CD1c-positive myeloid dendritic cell (primary cell): ENCODE data around the gene FXYD3.
A peak's percentile ranks its signal among the peaks of the same experiment; 100 is the strongest.

Experiments
- DNase-seq: peaks from one replicate; pipeline ENCODE4 v3.0.0-alpha.2; 2016; ENCODE audit errors: extremely low spot score

FXYD3 gene

GRCh38 chr19:35106291-35106583 lies 9.4 kb upstream of the FXYD3 start:
- no peak for DNase-seq

DNA sequence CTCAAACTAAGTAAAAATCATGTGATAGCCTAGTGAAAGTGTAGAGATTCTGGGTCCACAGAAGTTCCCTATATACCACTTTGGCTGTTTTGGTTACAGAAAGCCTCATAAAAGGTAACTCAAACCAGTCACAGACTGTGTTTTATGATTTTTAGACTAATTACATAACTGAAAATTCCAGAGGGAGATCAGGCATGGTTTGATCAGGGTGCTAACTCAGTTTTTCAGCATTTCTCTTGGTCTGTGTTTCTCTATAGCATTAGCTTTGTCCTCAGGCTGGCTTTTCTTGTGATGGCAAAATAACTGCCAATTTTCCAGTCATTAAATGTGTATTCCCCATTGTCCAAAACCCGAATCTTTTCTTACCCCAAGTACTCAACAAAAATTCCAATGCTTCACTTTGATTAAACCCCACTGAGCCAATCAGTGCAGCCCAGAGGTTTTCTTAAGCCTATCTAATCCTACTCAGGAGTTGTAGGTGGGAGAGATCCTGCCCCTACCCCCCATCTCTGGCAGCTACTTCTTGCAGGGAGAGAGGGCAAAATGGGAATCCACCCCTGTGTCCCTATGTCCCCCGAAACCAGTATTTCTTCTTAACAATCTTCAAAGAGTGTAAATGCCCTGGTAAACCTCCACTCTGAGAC lies 8.6 kb upstream of the FXYD3 start:
- DNase-seq, result no peak

DNA sequence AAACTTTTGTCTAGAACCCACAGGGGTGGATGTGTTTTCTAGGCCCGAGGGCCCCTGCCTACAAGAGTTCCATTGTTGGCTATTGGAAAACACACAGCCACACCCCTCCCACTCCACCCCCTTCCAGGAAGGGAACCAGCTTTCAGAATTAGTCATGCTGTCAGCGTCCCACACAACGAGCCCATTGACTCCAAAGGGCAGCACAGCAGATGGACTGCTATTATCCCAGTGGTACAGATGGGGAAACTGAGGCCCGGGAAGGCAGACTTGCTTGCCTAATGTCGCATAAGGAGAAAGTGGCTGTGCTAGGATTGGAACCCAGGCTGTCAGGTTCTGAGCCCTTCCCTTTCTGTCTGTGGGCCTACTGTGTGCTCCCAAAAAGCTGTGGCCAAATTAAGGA lies 8.1 kb upstream of the FXYD3 start:
- DNase-seq, result peak; percentile 82

- DNase-seq, result no peak
These were observed 6.9 kb upstream of the FXYD3 start for GRCh38 chr19:35108730-35109129.

- no peak for DNase-seq
These were observed 6.1 kb upstream of the FXYD3 start for GRCh38 chr19:35109395-35110112.

- DNase-seq, result peak; percentile 3
These were observed 4.6 kb upstream of the FXYD3 start for GRCh38 chr19:35110974-35111373.

GRCh38 chr19:35112995-35113688 lies 2.5 kb upstream of the FXYD3 start:
- no peak for DNase-seq

DNA sequence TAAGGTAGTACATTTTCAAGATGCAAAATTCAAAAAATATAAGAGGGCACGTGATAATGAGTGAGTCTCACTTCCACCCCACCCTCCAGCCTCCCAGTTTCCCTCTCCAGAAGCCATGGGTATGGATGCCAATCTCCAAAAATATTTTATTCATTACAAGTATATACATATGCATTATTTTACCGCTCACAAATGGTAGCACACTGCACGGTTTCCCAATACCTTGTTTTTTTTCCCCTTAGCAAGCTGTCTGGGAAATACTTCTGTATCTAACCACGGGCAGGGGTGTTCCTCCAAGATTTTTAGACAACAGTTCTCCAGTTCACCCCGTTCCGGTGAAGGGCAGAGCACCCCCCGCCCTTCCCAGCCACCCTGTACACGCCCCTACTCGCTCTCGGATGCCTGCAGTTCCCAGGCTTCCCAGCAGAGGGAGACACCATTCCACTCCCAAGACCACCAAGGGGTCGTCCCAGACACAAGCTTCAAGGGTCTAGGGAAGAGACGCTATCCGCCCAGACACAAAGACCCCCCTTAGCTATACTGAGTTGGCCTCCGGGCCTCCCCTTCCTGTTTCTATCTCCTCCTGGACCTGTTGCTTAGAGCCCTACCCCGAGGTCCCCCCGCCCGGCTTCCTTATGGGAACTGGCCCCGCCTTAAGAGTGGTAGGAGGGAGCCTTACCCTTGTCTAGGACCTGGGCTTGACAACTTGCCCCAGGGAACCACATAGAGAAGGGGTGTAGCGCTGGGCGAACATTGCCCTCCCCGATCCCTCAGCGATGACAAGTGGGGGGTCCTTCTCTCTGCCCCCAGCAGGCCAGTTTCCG lies 1.1 kb upstream of the FXYD3 start:
- peak; percentile 55 for DNase-seq

DNA sequence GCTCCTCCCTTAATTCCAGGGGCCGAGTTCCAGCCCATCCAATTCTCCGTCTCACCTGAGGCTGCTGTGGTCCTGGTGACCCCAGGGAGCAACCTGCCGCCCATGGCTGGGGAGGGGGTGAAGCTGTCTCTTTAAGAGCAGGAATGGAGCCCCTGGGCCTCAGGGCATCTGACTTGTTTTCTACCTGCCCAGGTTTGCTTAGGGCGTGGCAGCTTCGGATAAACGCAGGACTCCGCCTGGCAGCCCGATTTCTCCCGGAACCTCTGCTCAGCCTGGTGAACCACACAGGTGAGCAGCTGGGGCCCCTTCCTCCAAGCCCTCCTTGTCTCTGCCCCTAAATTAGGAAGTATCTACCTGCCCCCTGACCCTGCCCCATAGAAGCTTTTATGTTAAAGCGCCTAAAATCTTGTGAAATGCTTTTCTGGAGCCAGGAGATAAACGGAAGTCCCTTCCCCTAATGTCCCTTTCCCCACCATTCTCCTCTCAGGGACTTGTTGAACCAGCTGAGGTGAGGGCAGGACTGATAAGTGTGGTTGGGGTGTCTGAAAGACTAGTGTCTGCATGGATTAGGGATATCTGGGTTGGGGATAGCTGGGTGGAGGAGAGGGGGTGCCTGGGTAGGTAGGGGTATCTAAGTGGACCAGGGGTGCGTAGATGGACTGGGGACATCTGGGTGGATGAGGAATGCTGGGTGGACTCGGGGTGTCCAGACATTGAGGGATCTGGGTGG lies 614 bp downstream of the FXYD3 start:
- DNase-seq, result no peak

- DNase-seq, result no peak
These were observed 1.5 kb downstream of the FXYD3 start for GRCh38 chr19:35117116-35117515.

DNA sequence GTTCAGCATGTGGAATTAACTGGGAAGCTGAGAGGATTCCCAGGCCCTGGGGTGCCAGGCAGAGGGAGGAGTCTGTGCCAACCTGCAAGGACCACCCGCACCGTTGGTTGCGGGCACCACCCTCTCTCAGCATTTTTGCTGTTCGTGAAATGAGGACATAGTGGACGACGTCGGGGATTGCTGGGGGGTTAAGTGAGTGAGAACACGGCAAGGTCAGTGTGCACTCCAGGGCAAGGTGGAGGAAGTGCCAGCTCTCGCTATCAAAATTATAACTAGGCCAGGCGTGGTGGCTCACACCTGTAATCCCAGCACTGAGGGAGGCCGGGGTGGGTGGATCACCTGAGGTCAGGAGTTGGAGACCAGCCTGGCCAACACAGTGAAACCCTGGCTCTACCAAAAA lies 2.2 kb downstream of the FXYD3 start:
- DNase-seq, result no peak

DNA sequence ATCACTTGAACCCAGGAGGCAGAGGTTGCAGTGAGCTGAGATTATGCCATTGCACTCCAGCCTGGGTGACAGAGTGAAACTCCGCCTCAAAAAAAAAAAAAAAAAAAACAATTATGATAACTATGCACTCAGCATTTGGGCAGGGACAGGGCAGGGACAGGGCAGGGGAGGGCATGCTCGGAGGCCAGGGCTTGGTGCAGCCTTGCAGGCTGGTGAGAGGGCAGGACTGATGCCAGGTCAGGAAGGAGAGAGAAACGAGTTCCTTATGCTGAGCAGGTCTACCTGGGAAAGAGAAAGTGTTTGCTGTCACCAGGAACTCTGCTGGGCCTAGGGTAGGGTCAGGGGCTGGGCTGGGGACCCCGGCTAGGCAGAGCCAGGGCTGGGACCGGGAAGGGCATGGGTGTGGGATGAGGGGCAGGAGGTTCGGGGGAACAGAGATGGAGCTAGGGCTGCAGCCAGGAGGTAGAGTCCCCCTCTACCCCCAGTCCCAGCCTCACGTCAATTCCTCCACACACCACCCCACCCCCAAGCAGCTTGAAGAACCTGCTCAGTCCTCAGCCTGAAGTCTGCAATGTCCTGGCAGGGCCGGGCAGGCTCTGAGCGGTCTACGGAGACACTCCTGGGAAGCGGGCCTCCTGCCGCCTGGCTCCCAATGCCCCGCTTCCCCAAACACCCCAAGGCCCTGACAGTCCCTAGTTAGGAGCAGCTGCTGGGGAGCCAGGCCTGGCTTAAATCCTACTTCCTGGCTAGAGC lies 2.8 kb downstream of the FXYD3 start:
- DNase-seq, result peak; percentile 7

DNA sequence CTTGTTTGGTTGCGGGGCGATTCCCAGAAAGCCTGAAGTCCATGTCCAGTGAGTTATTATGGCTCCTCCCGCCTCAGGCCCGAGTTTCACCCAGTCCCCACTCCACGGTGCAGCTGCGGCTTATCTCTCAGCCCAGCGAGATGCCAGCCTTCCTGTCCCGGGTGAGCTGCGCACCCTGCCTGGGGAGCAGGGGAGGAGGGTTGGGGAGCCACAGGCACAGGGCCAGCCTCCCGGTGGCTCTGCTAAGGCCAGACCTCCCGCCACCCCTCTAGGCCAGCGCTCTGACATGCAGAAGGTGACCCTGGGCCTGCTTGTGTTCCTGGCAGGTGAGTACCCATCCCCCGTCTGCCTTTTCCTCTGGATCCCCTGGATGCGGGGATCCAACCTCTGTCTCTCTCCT lies 3.5 kb downstream of the FXYD3 start:
- DNase-seq, result no peak

DNA sequence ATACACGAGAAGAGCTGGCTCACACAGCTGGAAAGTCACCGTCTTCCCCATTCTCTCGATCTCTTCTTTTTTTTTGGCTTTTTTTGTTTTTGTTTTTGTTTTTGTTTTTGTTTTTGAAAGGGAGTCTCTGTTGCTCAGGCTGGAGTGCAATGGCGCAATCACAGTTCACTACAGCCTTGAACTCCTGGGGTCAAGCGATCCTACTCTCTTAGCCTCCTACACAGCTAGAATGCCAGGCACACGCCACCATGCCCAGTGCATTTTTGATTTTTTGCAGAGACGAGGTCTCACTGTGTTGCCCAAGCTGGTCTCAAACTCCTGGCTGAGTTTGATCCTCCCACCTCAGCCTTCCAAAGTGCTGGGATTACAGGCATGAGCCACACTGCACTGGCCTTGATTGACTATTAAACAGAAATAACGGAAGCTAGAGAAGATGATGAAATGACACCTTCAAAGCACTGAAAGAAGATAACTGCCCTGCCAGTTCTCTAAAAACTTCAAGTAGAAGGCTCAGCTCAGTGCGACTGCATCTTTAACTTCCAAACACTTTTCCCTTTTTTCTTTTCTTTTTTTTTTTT lies 4.0 kb downstream of the FXYD3 start:
- peak; percentile 78 for DNase-seq

DNA sequence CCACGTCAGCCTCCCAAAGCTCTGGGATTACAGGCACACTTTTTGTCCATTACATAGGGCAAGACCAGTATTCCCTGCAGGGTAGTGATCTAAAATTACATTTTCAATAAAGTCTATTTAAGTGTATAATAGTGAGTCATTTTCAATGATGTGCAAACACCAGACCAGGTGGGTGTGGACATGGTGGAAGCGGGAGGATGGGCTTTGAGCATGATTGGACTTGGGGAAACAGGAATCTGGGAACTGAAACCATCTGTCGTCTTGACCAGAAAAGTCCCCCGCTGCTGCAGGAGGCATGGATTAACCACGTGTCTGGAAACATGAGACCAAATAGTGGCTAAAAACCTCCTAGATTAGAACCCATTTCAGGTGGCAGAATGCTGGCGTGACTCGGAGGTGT lies 4.9 kb downstream of the FXYD3 start:
- DNase-seq, result peak; percentile 95

- DNase-seq, result peak; percentile 52
These were observed 5.3 kb downstream of the FXYD3 start for GRCh38 chr19:35120898-35121297.

- DNase-seq, result no peak
These were observed 7.3 kb downstream of the FXYD3 start for GRCh38 chr19:35122687-35123551.

- DNase-seq, result peak; percentile 9
These were observed 8.0 kb downstream of the FXYD3 start for GRCh38 chr19:35123573-35123972.
